ENCODE results near the gene MMAA.

DNA sequence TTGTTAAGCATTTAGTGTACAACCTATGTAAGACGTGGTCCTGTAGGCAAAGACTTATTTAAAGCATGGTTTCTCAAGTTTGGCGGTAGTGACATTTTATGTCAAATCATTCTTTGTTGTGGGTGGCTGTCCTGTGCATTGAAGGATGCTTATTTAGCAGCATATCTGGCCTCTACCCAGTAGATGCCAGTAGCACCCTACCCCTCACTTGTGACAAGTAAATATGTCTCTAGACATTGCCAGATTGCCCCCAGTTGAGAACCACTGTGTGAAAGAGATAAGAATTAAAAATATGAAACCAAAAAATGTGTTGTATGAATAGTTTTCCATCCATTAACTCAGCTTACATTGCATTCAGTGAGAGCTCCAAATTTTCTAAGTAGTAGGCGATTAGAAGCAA lies 25.5 kb downstream of the MMAA start:
- TF ChIP-seq, protein P1, sequence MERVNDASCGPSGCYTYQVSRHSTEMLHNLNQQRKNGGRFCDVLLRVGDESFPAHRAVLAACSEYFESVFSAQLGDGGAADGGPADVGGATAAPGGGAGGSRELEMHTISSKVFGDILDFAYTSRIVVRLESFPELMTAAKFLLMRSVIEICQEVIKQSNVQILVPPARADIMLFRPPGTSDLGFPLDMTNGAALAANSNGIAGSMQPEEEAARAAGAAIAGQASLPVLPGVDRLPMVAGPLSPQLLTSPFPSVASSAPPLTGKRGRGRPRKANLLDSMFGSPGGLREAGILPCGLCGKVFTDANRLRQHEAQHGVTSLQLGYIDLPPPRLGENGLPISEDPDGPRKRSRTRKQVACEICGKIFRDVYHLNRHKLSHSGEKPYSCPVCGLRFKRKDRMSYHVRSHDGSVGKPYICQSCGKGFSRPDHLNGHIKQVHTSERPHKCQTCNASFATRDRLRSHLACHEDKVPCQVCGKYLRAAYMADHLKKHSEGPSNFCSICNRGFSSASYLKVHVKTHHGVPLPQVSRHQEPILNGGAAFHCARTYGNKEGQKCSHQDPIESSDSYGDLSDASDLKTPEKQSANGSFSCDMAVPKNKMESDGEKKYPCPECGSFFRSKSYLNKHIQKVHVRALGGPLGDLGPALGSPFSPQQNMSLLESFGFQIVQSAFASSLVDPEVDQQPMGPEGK (CRISPR knock-in tag; IDR thresholded peaks at IDR 0.05; ENCODE audit: borderline replicate concordance) = no peak
- TF ChIP-seq ZNF133 (CRISPR knock-in tag; IDR thresholded peaks at IDR 0.05) (no peak), PCBP2 (IDR thresholded peaks at IDR 0.05; ENCODE audit: low read depth, low read length, poor library complexity, severe bottlenecking) (no peak), ZNF830 (CRISPR knock-in tag; IDR thresholded peaks at IDR 0.05) (no peak), TEAD2 (tag; IDR thresholded peaks at IDR 0.05) (no peak), HNRNPL (IDR thresholded peaks at IDR 0.05; ENCODE audit: low read depth, low read length) (no peak), MAZ (CRISPR knock-in tag; conservative IDR thresholded peaks at IDR 0.05 in 1 of 2, IDR thresholded peaks at IDR 0.05 in 1 of 2) (no peak), ZNF707 (CRISPR knock-in tag; conservative IDR thresholded peaks at IDR 0.05) (no peak), ZFP30 (CRISPR knock-in tag; IDR thresholded peaks at IDR 0.05; ENCODE audit: borderline replicate concordance) (no peak), MYC (IDR thresholded peaks at IDR 0.05; ENCODE audit: low read depth, low read length) (no peak), MYC (CRISPR knock-in tag; IDR thresholded peaks at IDR 0.05; ENCODE audit: borderline replicate concordance, low read depth) (no peak), PTRF (tag; IDR thresholded peaks at IDR 0.05) (no peak), POLR2AphosphoS5 (IDR thresholded peaks at IDR 0.05; ENCODE audit: control insufficient read depth, insufficient read depth, low read depth, low read length) (no peak)
- TF ChIP-seq, protein P2, sequence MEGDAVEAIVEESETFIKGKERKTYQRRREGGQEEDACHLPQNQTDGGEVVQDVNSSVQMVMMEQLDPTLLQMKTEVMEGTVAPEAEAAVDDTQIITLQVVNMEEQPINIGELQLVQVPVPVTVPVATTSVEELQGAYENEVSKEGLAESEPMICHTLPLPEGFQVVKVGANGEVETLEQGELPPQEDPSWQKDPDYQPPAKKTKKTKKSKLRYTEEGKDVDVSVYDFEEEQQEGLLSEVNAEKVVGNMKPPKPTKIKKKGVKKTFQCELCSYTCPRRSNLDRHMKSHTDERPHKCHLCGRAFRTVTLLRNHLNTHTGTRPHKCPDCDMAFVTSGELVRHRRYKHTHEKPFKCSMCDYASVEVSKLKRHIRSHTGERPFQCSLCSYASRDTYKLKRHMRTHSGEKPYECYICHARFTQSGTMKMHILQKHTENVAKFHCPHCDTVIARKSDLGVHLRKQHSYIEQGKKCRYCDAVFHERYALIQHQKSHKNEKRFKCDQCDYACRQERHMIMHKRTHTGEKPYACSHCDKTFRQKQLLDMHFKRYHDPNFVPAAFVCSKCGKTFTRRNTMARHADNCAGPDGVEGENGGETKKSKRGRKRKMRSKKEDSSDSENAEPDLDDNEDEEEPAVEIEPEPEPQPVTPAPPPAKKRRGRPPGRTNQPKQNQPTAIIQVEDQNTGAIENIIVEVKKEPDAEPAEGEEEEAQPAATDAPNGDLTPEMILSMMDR (IDR thresholded peaks at IDR 0.05 in 2 of 3, conservative IDR thresholded peaks at IDR 0.05 in 1 of 3; ENCODE audit: insufficient read depth in 2 of 3, low read depth in 1 of 3, low read length in 3 of 3) = no peak
- TF ChIP-seq, protein P3, sequence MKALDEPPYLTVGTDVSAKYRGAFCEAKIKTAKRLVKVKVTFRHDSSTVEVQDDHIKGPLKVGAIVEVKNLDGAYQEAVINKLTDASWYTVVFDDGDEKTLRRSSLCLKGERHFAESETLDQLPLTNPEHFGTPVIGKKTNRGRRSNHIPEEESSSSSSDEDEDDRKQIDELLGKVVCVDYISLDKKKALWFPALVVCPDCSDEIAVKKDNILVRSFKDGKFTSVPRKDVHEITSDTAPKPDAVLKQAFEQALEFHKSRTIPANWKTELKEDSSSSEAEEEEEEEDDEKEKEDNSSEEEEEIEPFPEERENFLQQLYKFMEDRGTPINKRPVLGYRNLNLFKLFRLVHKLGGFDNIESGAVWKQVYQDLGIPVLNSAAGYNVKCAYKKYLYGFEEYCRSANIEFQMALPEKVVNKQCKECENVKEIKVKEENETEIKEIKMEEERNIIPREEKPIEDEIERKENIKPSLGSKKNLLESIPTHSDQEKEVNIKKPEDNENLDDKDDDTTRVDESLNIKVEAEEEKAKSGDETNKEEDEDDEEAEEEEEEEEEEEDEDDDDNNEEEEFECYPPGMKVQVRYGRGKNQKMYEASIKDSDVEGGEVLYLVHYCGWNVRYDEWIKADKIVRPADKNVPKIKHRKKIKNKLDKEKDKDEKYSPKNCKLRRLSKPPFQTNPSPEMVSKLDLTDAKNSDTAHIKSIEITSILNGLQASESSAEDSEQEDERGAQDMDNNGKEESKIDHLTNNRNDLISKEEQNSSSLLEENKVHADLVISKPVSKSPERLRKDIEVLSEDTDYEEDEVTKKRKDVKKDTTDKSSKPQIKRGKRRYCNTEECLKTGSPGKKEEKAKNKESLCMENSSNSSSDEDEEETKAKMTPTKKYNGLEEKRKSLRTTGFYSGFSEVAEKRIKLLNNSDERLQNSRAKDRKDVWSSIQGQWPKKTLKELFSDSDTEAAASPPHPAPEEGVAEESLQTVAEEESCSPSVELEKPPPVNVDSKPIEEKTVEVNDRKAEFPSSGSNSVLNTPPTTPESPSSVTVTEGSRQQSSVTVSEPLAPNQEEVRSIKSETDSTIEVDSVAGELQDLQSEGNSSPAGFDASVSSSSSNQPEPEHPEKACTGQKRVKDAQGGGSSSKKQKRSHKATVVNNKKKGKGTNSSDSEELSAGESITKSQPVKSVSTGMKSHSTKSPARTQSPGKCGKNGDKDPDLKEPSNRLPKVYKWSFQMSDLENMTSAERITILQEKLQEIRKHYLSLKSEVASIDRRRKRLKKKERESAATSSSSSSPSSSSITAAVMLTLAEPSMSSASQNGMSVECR (CRISPR knock-in tag; IDR thresholded peaks at IDR 0.05) = no peak
